Stomach smooth muscle (tissue), 2 donors: ENCODE data around the gene NKTR.

ENCODE experiments used
- H3K27ac ChIP-seq: one replicate; pipeline ENCODE4 v1.7.0; 2013; ENCODE audit warnings: mild to moderate bottlenecking, low read length, inconsistent platforms
- H3K27me3 ChIP-seq, 2 donors: one replicate each; pipeline ENCODE4 v1.7.0; 2013; ENCODE audit warnings: low read length in 2 of 2; ENCODE audit not compliant: insufficient read depth in 2 of 2, control insufficient read depth in 1 of 2
- H3K36me3 ChIP-seq, 2 donors: one replicate each; pipeline ENCODE4 v1.7.0; 2013; ENCODE audit warnings: low read length in 2 of 2; ENCODE audit not compliant: control insufficient read depth in 2 of 2, insufficient read depth in 2 of 2
- H3K4me1 ChIP-seq: one replicate; pipeline ENCODE4 v1.7.0; 2013; ENCODE audit warnings: low read length; ENCODE audit not compliant: control insufficient read depth, insufficient read depth
- H3K4me3 ChIP-seq, 2 donors: one replicate each; pipeline ENCODE4 v1.7.0; 2013; ENCODE audit warnings: low read length in 2 of 2
- H3K9ac ChIP-seq, 2 donors: one replicate each; pipeline ENCODE4 v1.7.0; 2013; ENCODE audit warnings: low read length in 2 of 2, mild to moderate bottlenecking in 1 of 2
- H3K9me3 ChIP-seq, 2 donors: one replicate each; pipeline ENCODE4 v1.7.0; 2013; ENCODE audit warnings: low read length in 2 of 2; ENCODE audit not compliant: control insufficient read depth in 2 of 2
- donor health status: healthy.
- donor health status: Pancreatic carcinoma.

Gene NKTR

GRCh38 chr3:42670670-42671069, 70.2 kb downstream of the NKTR start:
- no peaks in the 10 kb centered on the region for H3K36me3 ChIP-seq
- H3K9ac ChIP-seq = no peak overlapping the region
- no peak overlapping the region for H3K27ac ChIP-seq
- H3K27me3 ChIP-seq = peaks cover 0 to 2% of the 10 kb centered on the region in 2 donors
- peaks cover 29% of the 10 kb centered on the region for H3K4me1 ChIP-seq
- H3K4me3 ChIP-seq = no peak overlapping the region
- H3K9me3 ChIP-seq = peaks cover 0 to 3% of the 10 kb centered on the region in 2 donors

- no peak overlapping the region for H3K9ac ChIP-seq
- peaks cover 0 to 6% of the 10 kb centered on the region in 2 donors for H3K9me3 ChIP-seq
- peaks cover 0 to 2% of the 10 kb centered on the region in 2 donors for H3K27me3 ChIP-seq
- H3K36me3 ChIP-seq = no peaks in the 10 kb centered on the region
- H3K27ac ChIP-seq = no peak overlapping the region
- peaks cover 11% of the 10 kb centered on the region for H3K4me1 ChIP-seq
- no peak overlapping the region for H3K4me3 ChIP-seq
Observed at GRCh38 chr3:42672515-42672914, 72.0 kb downstream of the NKTR start.

- Histone ChIP-seq H3K9ac (no peak overlapping the region), H3K4me3 (no peak overlapping the region), H3K9me3 (peaks cover 0 to 6% of the 10 kb centered on the region in 2 donors), H3K36me3 (no peaks in the 10 kb centered on the region), H3K4me1 (peaks cover 6% of the 10 kb centered on the region), H3K27ac (no peak overlapping the region), H3K27me3 (peaks cover 0 to 2% of the 10 kb centered on the region in 2 donors)
Observed at GRCh38 chr3:42673082-42673481, 72.6 kb downstream of the NKTR start.

GRCh38 chr3:42674146-42674545, 73.7 kb downstream of the NKTR start:
- no peak overlapping the region for H3K27ac ChIP-seq
- no peaks in the 10 kb centered on the region for H3K4me1 ChIP-seq
- H3K27me3 ChIP-seq = peaks cover 0 to 2% of the 10 kb centered on the region in 2 donors
- H3K36me3 ChIP-seq = no peaks in the 10 kb centered on the region
- H3K4me3 ChIP-seq = no peak overlapping the region
- peaks cover 0 to 6% of the 10 kb centered on the region in 2 donors for H3K9me3 ChIP-seq
- H3K9ac ChIP-seq = no peak overlapping the region

- Histone ChIP-seq H3K9ac (no peak overlapping the region), H3K9me3 (peaks cover 0 to 3% of the 10 kb centered on the region in 2 donors), H3K4me1 (no peaks in the 10 kb centered on the region), H3K36me3 (no peaks in the 10 kb centered on the region), H3K27me3 (peaks cover 0 to under 1% of the 10 kb centered on the region in 2 donors), H3K27ac (no peak overlapping the region), H3K4me3 (no peak overlapping the region)
Observed at GRCh38 chr3:42675909-42676308, 75.4 kb downstream of the NKTR start.

GRCh38 chr3:42678447-42678846, 78.0 kb downstream of the NKTR start:
- Histone ChIP-seq H3K9ac (no peak overlapping the region), H3K36me3 (no peaks in the 10 kb centered on the region), H3K4me1 (peaks cover 2% of the 10 kb centered on the region), H3K9me3 (peaks cover 0 to 3% of the 10 kb centered on the region in 2 donors), H3K27ac (no peak overlapping the region), H3K4me3 (no peak overlapping the region), H3K27me3 (no peaks in the 10 kb centered on the region)

- Histone ChIP-seq H3K4me3 (no peak overlapping the region), H3K9ac (no peak overlapping the region), H3K27ac (no peak overlapping the region), H3K27me3 (no peaks in the 10 kb centered on the region), H3K36me3 (no peaks in the 10 kb centered on the region), H3K9me3 (peaks cover 0 to 3% of the 10 kb centered on the region in 2 donors), H3K4me1 (peaks cover 14% of the 10 kb centered on the region)
Observed at GRCh38 chr3:42680271-42680670, 79.8 kb downstream of the NKTR start.

GRCh38 chr3:42680806-42681205, 80.3 kb downstream of the NKTR start:
- Histone ChIP-seq H3K9me3 (peaks cover 0 to 3% of the 10 kb centered on the region in 2 donors), H3K36me3 (no peaks in the 10 kb centered on the region), H3K27ac (no peak overlapping the region), H3K4me3 (no peak overlapping the region), H3K27me3 (peaks cover 0 to 4% of the 10 kb centered on the region in 2 donors), H3K4me1 (peaks cover 19% of the 10 kb centered on the region), H3K9ac (no peak overlapping the region)

GRCh38 chr3:42681361-42682038, 81.0 kb downstream of the NKTR start:
- Histone ChIP-seq H3K4me1 (peaks cover 24% of the 10 kb centered on the region), H3K9me3 (no peaks in the 10 kb centered on the region), H3K9ac (no peak overlapping the region), H3K4me3 (no peak overlapping the region), H3K27me3 (peaks cover 4 to 8% of the 10 kb centered on the region in 2 donors), H3K36me3 (no peaks in the 10 kb centered on the region), H3K27ac (no peak overlapping the region)

GRCh38 chr3:42682301-42683070, 82.0 kb downstream of the NKTR start:
- Histone ChIP-seq H3K9me3 (no peaks in the 10 kb centered on the region), H3K27me3 (peaks cover 9% of the 10 kb centered on the region in 2 donors), H3K4me3 (no peak overlapping the region), H3K36me3 (no peaks in the 10 kb centered on the region), H3K9ac (no peak overlapping the region), H3K27ac (no peak overlapping the region), H3K4me1 (peaks cover 24% of the 10 kb centered on the region)
